GM12878 (cell line): ENCODE measurements around the gene ASIC3. TPM values are rescaled to one million over a fixed set of nuclear protein-coding genes. Genes with fewer than 3 reads are reported as not detected.

Experiments
- ATAC-seq: fragments of 200-7000 bp; cut with Tn5 transposase; 3 replicates; pipeline ENCODE4 v1.9.1; 2020; ENCODE audit warnings: mild to moderate bottlenecking, moderate library complexity
- BruUV-seq: library from RNA; stranded (reverse); fragments of 400-500 nt; replicated peaks from 2 replicates; lab custom pipeline; 2021; lab: Mats Ljungman, UMichigan
- CTCF ChIA-PET: fragments of 300-600 bp; sonication (Branson Sonifier 250); formaldehyde crosslinking; extraction: SDS; loops from one replicate; lab custom pipeline; 2021; ENCODE audit warnings: inconsistent platforms; lab: Yijun Ruan, JAX
- POLR2A ChIA-PET: fragments of 350-600 bp; formaldehyde crosslinking; extraction: SDS; loops from one replicate; lab custom pipeline; 2021; ENCODE audit warnings: inconsistent platforms; lab: Charles Lee
- RAD21 ChIA-PET: fragments of 300-600 bp; sonication (Branson Sonifier 250); formaldehyde crosslinking; loops from one replicate; lab custom pipeline; 2023; ENCODE audit warnings: antibody characterized with exemption; ENCODE audit not compliant: unreplicated experiment; lab: Charles Lee
- SMC1A ChIA-PET: fragments of 300-600 bp; sonication (Branson Sonifier 250); formaldehyde crosslinking; loops from one replicate; lab custom pipeline; 2023; ENCODE audit not compliant: unreplicated experiment, uncharacterized antibody; lab: Charles Lee
- DNase-seq: peaks from one replicate; pipeline ENCODE4 v3.0.0-alpha.2; 2011; ENCODE audit warnings: low read depth, low spot score
- FAIRE-seq: peaks from 3 replicates; lab custom pipeline; 2011; peaks lifted over from hg19 to GRCh38; lab: Jason Lieb, UNC
- H2AFZ ChIP-seq: 2 replicates; pipeline ENCODE4 v1.6.0; 2011; ENCODE audit warnings: low read depth, low read length, control low read depth; ENCODE audit not compliant: control insufficient read depth
- H3K27ac ChIP-seq: 2 replicates; pipeline ENCODE4 v1.5.1; 2011; ENCODE audit warnings: control low read depth; ENCODE audit not compliant: control insufficient read depth, insufficient read depth
- H3K27me3 ChIP-seq, 2 experiments: replicated peaks in 1 of 2; 2 replicates each; pipeline versions ENCODE4 v1.6.0 to v1.6.1; 2011; ENCODE audit warnings: low read length in 1 of 2; ENCODE audit not compliant: control insufficient read depth in 2 of 2, insufficient read depth in 2 of 2
- H3K36me3 ChIP-seq, 2 experiments: 2 replicates each; pipeline ENCODE4 v1.5.1; 2011; ENCODE audit warnings: low read length in 1 of 2; ENCODE audit not compliant: control insufficient read depth in 2 of 2, insufficient read depth in 2 of 2
- H3K4me1 ChIP-seq: 2 replicates; pipeline ENCODE4 v1.6.1; 2011; ENCODE audit warnings: mild to moderate bottlenecking, low read length, moderate library complexity, mixed read lengths; ENCODE audit not compliant: control insufficient read depth, insufficient read depth
- H3K4me2 ChIP-seq: 2 replicates; pipeline ENCODE4 v1.6.0; 2011; ENCODE audit warnings: control low read depth; ENCODE audit not compliant: control insufficient read depth, insufficient read depth
- H3K4me3 ChIP-seq: fragments of 200-600 bp; sonication (generic); 2 replicates; pipeline ENCODE4 v1.5.1; 2016
- H3K79me2 ChIP-seq: 2 replicates; pipeline ENCODE4 v1.6.0; 2011; ENCODE audit warnings: low read length; ENCODE audit not compliant: control insufficient read depth, insufficient read depth
- H3K9ac ChIP-seq: 2 replicates; pipeline ENCODE4 v1.8.0; 2011; ENCODE audit warnings: low read length, control low read depth, mixed read lengths; ENCODE audit not compliant: control insufficient read depth, insufficient read depth
- H3K9me3 ChIP-seq: replicated peaks from 3 replicates; pipeline ENCODE4 v1.5.1; 2011; ENCODE audit warnings: mild to moderate bottlenecking, low read length; ENCODE audit not compliant: control insufficient read depth, insufficient read depth
- H4K20me1 ChIP-seq: 2 replicates; pipeline ENCODE4 v1.6.0; 2011; ENCODE audit not compliant: control insufficient read depth, insufficient read depth
- BCL11A ChIP-seq: IDR thresholded peaks from 2 replicates; pipeline ENCODE4 v1.6.1; 2011; ENCODE audit warnings: low read depth, low read length
- CHD2 ChIP-seq: IDR thresholded peaks from 2 replicates; pipeline ENCODE4 v1.6.1; 2011; ENCODE audit warnings: low read depth, low read length, improper control_type of control experiment, borderline replicate concordance
- ETV6 ChIP-seq, 2 experiments: fragments of 450-650 bp in 1 of 2; IDR thresholded peaks in 1 of 2; conservative IDR thresholded peaks in 1 of 2; 2 replicates each; pipeline ENCODE4 v1.6.1; 2014; ENCODE audit warnings: antibody characterized with exemption in 1 of 2, borderline replicate concordance in 1 of 2, low read depth in 1 of 2, mild to moderate bottlenecking in 1 of 2, moderate library complexity in 1 of 2
- KAT2A ChIP-seq: conservative IDR thresholded peaks from 2 replicates; pipeline ENCODE4 v1.6.1; 2011; ENCODE audit warnings: low read depth, low read length; ENCODE audit not compliant: control insufficient read depth
- LARP7 ChIP-seq: fragments of 450-650 bp; IDR thresholded peaks from 2 replicates; pipeline ENCODE4 v1.6.1; 2017; ENCODE audit warnings: mild to moderate bottlenecking
- PML ChIP-seq: IDR thresholded peaks from 2 replicates; pipeline ENCODE4 v1.6.1; 2012; ENCODE audit warnings: low read length, inconsistent platforms
- SPI1 ChIP-seq: IDR thresholded peaks from 2 replicates; pipeline ENCODE4 v1.6.1; 2011; ENCODE audit warnings: low read depth, mild to moderate bottlenecking, low read length, moderate library complexity, borderline replicate concordance; ENCODE audit not compliant: insufficient read depth
- SREBF1 ChIP-seq: IDR thresholded peaks from 2 replicates; pipeline ENCODE4 v1.6.1; 2012; ENCODE audit warnings: mild to moderate bottlenecking, low read length
- STAT1 ChIP-seq: fragments of 450-650 bp; conservative IDR thresholded peaks from 2 replicates; pipeline ENCODE4 v1.6.1; 2014; ENCODE audit warnings: antibody characterized with exemption, mild to moderate bottlenecking
- TCF12 ChIP-seq: IDR thresholded peaks from 2 replicates; pipeline ENCODE4 v1.6.1; 2011; ENCODE audit warnings: low read depth, mild to moderate bottlenecking, low read length
- WGBS: methylation state at CpG from one replicate; pipeline ENCODE4 v1.1.6; 2016; ENCODE audit warnings: low lambda C conversion rate; ENCODE audit not compliant: insufficient replicate concordance, insufficient coverage; ENCODE audit errors: missing lambda C conversion rate; 5-methylcytosine and 5-hydroxymethylcytosine counted together
- in situ Hi-C: fragments of 300-500 bp; cut with MboI; formaldehyde crosslinking; loops from 9 replicates; pipeline ENCODE4 v1.14.3; 2018; ENCODE audit warnings: mixed read lengths
- intact Hi-C: fragments of 100-400 bp; cut with micrococcal nuclease; formaldehyde crosslinking; loops from one replicate; pipeline ENCODE4 v1.14.2; 2022; ENCODE audit not compliant: unreplicated experiment
- polyA plus RNA-seq, 11 experiments: library from polyadenylated mRNA; depleted of rRNA in 4 of 11; unstranded in 6 of 11; stranded (reverse) in 5 of 11; fragments of >200 nt; fragmentation: Nextera tagmentation in 4 of 11; fragmentation: Illumina TruSeq in 1 of 11; extraction: Ambion mirVana in 4 of 11; extraction: Trizol in 1 of 11; gene quantifications; 1 replicate in 1 of 11; 2 replicates in 10 of 11; pipeline versions ENCODE4 v1.2.1 to v1.2.3, GENCODE V29; 2011 to 2016; ENCODE audit warnings: inconsistent platforms in 2 of 11, missing spikeins in 2 of 11, low read depth in 1 of 11
- total RNA-seq, 4 experiments: library from RNA; depleted of rRNA in 3 of 4; stranded (reverse); fragments of >200 nt in 3 of 4; fragmentation: Illumina TruSeq in 1 of 4; extraction: Trizol in 1 of 4; gene quantifications; 2 replicates each; pipeline versions ENCODE4 v1.2.1 to v1.2.3, GENCODE V29; 2013 to 2021
- TF ChIP-seq, protein P1 (sequence below): fragments of 450-650 bp; IDR thresholded peaks from 2 replicates; pipeline ENCODE4 v1.6.1; 2017; ENCODE audit warnings: mild to moderate bottlenecking, moderate library complexity
- TF ChIP-seq, protein P2 (sequence below): IDR thresholded peaks from 2 replicates; pipeline ENCODE4 v1.6.1; 2011; ENCODE audit warnings: borderline replicate concordance, low read depth, mild to moderate bottlenecking, moderate library complexity, mixed read lengths, low read length; ENCODE audit not compliant: insufficient read depth; ENCODE audit errors: extremely low read length
- TF ChIP-seq, protein P3 (sequence below): IDR thresholded peaks from 2 replicates; pipeline ENCODE4 v1.6.1; 2011; ENCODE audit warnings: borderline replicate concordance, low read depth, mild to moderate bottlenecking, moderate library complexity, low read length; ENCODE audit not compliant: insufficient read depth, poor library complexity, severe bottlenecking

The ASIC3 gene
- total and polyA plus RNA-seq, 10 of the 15 experiments (the other 5 are each of a cell fraction or from before 2014, with no cell fraction given) = 0.07 to 1.0 (median 0.44) TPM; not detected in 4

GRCh38 chr7:151085691-151086620, 37.6 kb downstream of the ASIC3 start, which contains the start of gene AGAP3 (continued):
- TF ChIP-seq, protein P1, sequence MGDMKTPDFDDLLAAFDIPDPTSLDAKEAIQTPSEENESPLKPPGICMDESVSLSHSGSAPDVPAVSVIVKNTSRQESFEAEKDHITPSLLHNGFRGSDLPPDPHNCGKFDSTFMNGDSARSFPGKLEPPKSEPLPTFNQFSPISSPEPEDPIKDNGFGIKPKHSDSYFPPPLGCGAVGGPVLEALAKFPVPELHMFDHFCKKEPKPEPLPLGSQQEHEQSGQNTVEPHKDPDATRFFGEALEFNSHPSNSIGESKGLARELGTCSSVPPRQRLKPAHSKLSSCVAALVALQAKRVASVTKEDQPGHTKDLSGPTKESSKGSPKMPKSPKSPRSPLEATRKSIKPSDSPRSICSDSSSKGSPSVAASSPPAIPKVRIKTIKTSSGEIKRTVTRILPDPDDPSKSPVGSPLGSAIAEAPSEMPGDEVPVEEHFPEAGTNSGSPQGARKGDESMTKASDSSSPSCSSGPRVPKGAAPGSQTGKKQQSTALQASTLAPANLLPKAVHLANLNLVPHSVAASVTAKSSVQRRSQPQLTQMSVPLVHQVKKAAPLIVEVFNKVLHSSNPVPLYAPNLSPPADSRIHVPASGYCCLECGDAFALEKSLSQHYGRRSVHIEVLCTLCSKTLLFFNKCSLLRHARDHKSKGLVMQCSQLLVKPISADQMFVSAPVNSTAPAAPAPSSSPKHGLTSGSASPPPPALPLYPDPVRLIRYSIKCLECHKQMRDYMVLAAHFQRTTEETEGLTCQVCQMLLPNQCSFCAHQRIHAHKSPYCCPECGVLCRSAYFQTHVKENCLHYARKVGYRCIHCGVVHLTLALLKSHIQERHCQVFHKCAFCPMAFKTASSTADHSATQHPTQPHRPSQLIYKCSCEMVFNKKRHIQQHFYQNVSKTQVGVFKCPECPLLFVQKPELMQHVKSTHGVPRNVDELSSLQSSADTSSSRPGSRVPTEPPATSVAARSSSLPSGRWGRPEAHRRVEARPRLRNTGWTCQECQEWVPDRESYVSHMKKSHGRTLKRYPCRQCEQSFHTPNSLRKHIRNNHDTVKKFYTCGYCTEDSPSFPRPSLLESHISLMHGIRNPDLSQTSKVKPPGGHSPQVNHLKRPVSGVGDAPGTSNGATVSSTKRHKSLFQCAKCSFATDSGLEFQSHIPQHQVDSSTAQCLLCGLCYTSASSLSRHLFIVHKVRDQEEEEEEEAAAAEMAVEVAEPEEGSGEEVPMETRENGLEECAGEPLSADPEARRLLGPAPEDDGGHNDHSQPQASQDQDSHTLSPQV = no peak
- TF ChIP-seq TCF12 = 0 out of 2 replicates have a peak, but pooled peaks have one; percentile 6
- TF ChIP-seq STAT1 = no peak
- no peak for TF ChIP-seq SREBF1
- TF ChIP-seq, all 136 proteins: peak for 15

DNA sequence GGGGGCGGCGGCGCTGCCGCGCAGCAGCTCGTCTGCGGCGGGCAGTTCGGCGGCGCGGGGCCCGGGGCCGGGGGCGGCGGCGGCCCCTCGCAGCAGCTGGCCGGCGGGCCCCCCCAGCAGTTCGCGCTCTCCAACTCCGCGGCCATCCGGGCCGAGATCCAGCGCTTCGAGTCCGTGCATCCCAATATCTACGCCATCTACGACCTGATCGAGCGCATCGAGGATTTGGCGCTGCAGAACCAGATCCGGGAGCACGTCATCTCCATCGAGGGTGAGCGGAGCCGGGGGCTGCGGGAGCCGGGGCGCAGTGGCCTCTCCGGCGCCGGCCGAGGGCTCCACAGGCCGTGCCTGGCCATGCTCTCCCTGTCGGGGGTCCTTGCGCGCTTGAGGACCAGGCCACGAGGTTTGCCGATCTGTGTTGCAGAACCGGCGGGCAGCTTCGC, 38.5 kb downstream of the ASIC3 start:
- peak overlapping the region; percentile 87 for H3K4me3 ChIP-seq
- no peaks in the 10 kb centered on the region; a peak in 1 of 4 replicates for H3K36me3 ChIP-seq
- no peak for FAIRE-seq
- no peak for ATAC-seq
- peak overlapping the region; percentile 56 for H2AFZ ChIP-seq
- H3K79me2 ChIP-seq = peaks cover 68% of the 10 kb centered on the region
- WGBS = under 1% methylated on average over 39 of the region's 56 CpGs
- CTCF ChIA-PET = interaction anchor here (1.5 to 2.0 kb wide), 2 partner anchors 24 to 37 kb away, joined by 4 to 17 read pairs; no protein-coding TSS in a partner anchor
- H3K4me1 ChIP-seq = peaks cover 31% of the 10 kb centered on the region
- in situ Hi-C loops = no loop called here
- peak overlapping the region; percentile 57 for H3K9ac ChIP-seq
- H3K4me2 ChIP-seq = peak overlapping the region; percentile 95
- DNase-seq = no peak
- H3K27ac ChIP-seq = peak overlapping the region; percentile 80
- SMC1A ChIA-PET = interaction anchor here (1.2 to 3.2 kb wide), 2 partner anchors 28 to 58 kb away, joined by 3 to 16 read pairs; partner anchors contain the start of gene ABCB8
- no peaks in the 10 kb centered on the region for H3K27me3 ChIP-seq
- RAD21 ChIA-PET = no interaction called here
- POLR2A ChIA-PET = interaction anchor here (1.3 kb wide), 1 partner anchor 28 kb away, joined by 4 read pairs; no protein-coding TSS in a partner anchor
- H3K9me3 ChIP-seq = no peaks in the 10 kb centered on the region
- no peaks in the 10 kb centered on the region for H4K20me1 ChIP-seq
- intact Hi-C loops = no loop called here
- no TSS peak for BruUV-seq
- no peak for TF ChIP-seq ETV6 (conservative IDR thresholded peaks at IDR 0.05 in 1 of 2, IDR thresholded peaks at IDR 0.05 in 1 of 2; ENCODE audit: borderline replicate concordance in 1 of 2, low read depth in 1 of 2)
- no peak for TF ChIP-seq SPI1
- TF ChIP-seq BCL11A = no peak
- TF ChIP-seq, protein P2, sequence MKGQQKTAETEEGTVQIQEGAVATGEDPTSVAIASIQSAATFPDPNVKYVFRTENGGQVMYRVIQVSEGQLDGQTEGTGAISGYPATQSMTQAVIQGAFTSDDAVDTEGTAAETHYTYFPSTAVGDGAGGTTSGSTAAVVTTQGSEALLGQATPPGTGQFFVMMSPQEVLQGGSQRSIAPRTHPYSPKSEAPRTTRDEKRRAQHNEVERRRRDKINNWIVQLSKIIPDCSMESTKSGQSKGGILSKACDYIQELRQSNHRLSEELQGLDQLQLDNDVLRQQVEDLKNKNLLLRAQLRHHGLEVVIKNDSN = no peak
- TF ChIP-seq PML = no peak
- TF ChIP-seq KAT2A = no peak
- TF ChIP-seq, protein P3, sequence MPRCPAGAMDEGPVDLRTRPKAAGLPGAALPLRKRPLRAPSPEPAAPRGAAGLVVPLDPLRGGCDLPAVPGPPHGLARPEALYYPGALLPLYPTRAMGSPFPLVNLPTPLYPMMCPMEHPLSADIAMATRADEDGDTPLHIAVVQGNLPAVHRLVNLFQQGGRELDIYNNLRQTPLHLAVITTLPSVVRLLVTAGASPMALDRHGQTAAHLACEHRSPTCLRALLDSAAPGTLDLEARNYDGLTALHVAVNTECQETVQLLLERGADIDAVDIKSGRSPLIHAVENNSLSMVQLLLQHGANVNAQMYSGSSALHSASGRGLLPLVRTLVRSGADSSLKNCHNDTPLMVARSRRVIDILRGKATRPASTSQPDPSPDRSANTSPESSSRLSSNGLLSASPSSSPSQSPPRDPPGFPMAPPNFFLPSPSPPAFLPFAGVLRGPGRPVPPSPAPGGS = no peak
- no peak for TF ChIP-seq LARP7
- TF ChIP-seq CHD2 = no peak
